ENCODE measurements around the gene HOTAIR.

Gene HOTAIR

GRCh38 chr12:53998110-53998899 lies 23.6 kb upstream of the HOTAIR start:
- DNase-seq, result no peak

- DNase-seq, result no peak
Observed at GRCh38 chr12:53997204-53998109, 22.7 kb upstream of the HOTAIR start.

GRCh38 chr12:53996240-53997203 lies 21.8 kb upstream of the HOTAIR start:
- DNase-seq, result no peak

GRCh38 chr12:53995378-53996239 lies 20.9 kb upstream of the HOTAIR start:
- DNase-seq, result no peak

GRCh38 chr12:53995002-53995377 lies 20.2 kb upstream of the HOTAIR start:
- no peak for DNase-seq

GRCh38 chr12:53994264-53995001 lies 19.7 kb upstream of the HOTAIR start:
- no peak for DNase-seq

GRCh38 chr12:53994009-53994263 lies 19.2 kb upstream of the HOTAIR start:
- DNase-seq, result no peak

- DNase-seq, result no peak
Observed at GRCh38 chr12:53993162-53994008, 18.6 kb upstream of the HOTAIR start.

GRCh38 chr12:53992377-53992889 lies 17.7 kb upstream of the HOTAIR start:
- DNase-seq, result no peak

- no peak for DNase-seq
Observed at GRCh38 chr12:53991077-53991460, 16.3 kb upstream of the HOTAIR start.

GRCh38 chr12:53990311-53991076 lies 15.7 kb upstream of the HOTAIR start:
- DNase-seq, result no peak

GRCh38 chr12:53989227-53990113 lies 14.7 kb upstream of the HOTAIR start:
- peak; percentile 76 for DNase-seq

- no peak for DNase-seq
Observed at GRCh38 chr12:53988541-53989226, 13.9 kb upstream of the HOTAIR start.

- DNase-seq, result no peak
Observed at GRCh38 chr12:53987787-53988230, 13.1 kb upstream of the HOTAIR start.

- DNase-seq, result no peak
Observed at GRCh38 chr12:53986686-53987483, 12.1 kb upstream of the HOTAIR start.

- no peak for DNase-seq
Observed at GRCh38 chr12:53985994-53986685, 11.4 kb upstream of the HOTAIR start.
